Muscle layer of colon (tissue), 2 donors: ENCODE results near the gene ME3.

Experiments used
- H3K27ac ChIP-seq: one replicate; pipeline ENCODE4 v1.7.0; 2013; ENCODE audit warnings: low read depth, mild to moderate bottlenecking, low read length, moderate library complexity
- H3K27me3 ChIP-seq, 2 donors: one replicate each; pipeline ENCODE4 v1.7.0; 2013; ENCODE audit warnings: low read length in 2 of 2, mild to moderate bottlenecking in 2 of 2; ENCODE audit not compliant: insufficient read depth in 2 of 2, control insufficient read depth in 1 of 2
- H3K36me3 ChIP-seq: one replicate; pipeline ENCODE4 v1.7.0; 2013; ENCODE audit warnings: mild to moderate bottlenecking, low read length; ENCODE audit not compliant: insufficient read depth
- H3K4me1 ChIP-seq: one replicate; pipeline ENCODE4 v1.7.0; 2013; ENCODE audit warnings: mild to moderate bottlenecking, low read length; ENCODE audit not compliant: insufficient read depth
- H3K4me3 ChIP-seq, 2 donors: one replicate each; pipeline ENCODE4 v1.7.0; 2013; ENCODE audit warnings: low read length in 2 of 2, low read depth in 1 of 2, mild to moderate bottlenecking in 1 of 2, moderate library complexity in 1 of 2
- H3K9ac ChIP-seq: one replicate; pipeline ENCODE4 v1.7.0; 2013; ENCODE audit warnings: low read length
- H3K9me3 ChIP-seq: one replicate; pipeline ENCODE4 v1.7.0; 2013; ENCODE audit warnings: mild to moderate bottlenecking, low read length
- donor health status: abdominal sarcoma.
- donor health status: Adenocarcinoma of cecum.

ME3 gene

GRCh38 chr11:86460461-86461385 is 211.7 kb downstream of the ME3 start:
- Histone ChIP-seq H3K9me3 (no peaks in the 10 kb centered on the region), H3K4me1 (peaks cover 37% of the 10 kb centered on the region), H3K9ac (no peak overlapping the region), H3K27ac (no peak overlapping the region), H3K4me3 (no peak overlapping the region), H3K27me3 (no peaks in the 10 kb centered on the region), H3K36me3 (no peaks in the 10 kb centered on the region)

- no peaks in the 10 kb centered on the region for H3K36me3 ChIP-seq
- H3K9me3 ChIP-seq: no peaks in the 10 kb centered on the region
- peaks cover 37% of the 10 kb centered on the region for H3K4me1 ChIP-seq
- no peak overlapping the region for H3K9ac ChIP-seq
- H3K27ac ChIP-seq: no peak overlapping the region
- H3K4me3 ChIP-seq: no peak overlapping the region
- no peaks in the 10 kb centered on the region for H3K27me3 ChIP-seq
Measured at GRCh38 chr11:86459682-86460460, 212.5 kb downstream of the ME3 start.

GRCh38 chr11:86459002-86459385 is 213.4 kb downstream of the ME3 start:
- H3K36me3 ChIP-seq: no peaks in the 10 kb centered on the region
- H3K27me3 ChIP-seq: no peaks in the 10 kb centered on the region
- no peak overlapping the region for H3K4me3 ChIP-seq
- H3K27ac ChIP-seq: no peak overlapping the region
- no peaks in the 10 kb centered on the region for H3K9me3 ChIP-seq
- no peak overlapping the region for H3K9ac ChIP-seq
- H3K4me1 ChIP-seq: peaks cover 37% of the 10 kb centered on the region

DNA sequence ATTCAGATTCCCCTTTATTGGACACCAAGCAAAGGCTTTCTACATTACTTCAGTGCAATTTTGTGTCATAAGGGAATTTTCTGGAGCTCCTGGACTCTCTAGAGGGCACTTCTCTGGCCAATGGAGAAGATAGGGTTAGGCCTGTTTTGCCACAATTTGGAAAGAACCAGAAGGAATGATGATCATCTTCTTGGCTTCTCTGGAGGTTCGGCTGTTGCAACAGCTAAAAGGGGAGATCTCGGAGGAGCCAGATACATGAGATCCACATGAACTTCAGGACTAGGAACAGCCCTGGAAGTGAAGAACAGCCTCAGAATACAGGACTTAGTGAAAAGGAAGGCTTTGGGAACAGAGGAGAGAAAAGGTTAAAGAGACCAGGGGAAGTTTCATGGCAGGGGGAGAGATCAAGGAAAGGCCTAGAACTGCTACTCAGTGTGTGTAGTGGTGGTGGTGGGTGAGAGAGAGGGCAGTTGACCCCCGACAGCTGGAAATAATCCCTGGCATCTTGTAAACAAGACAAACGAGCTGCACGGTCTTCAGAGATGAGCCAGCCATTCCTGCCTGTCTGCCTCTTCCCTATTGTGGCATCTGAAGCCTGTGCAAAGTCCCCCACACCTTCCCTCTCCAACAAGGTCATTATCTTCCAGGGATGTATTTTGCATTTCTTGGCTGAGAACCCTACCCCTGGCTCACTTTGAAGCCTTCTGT is 214.0 kb downstream of the ME3 start:
- no peak overlapping the region for H3K27ac ChIP-seq
- H3K9me3 ChIP-seq: no peaks in the 10 kb centered on the region
- peaks cover 37% of the 10 kb centered on the region for H3K4me1 ChIP-seq
- H3K36me3 ChIP-seq: no peaks in the 10 kb centered on the region
- no peak overlapping the region for H3K4me3 ChIP-seq
- H3K9ac ChIP-seq: no peak overlapping the region
- no peaks in the 10 kb centered on the region for H3K27me3 ChIP-seq

DNA sequence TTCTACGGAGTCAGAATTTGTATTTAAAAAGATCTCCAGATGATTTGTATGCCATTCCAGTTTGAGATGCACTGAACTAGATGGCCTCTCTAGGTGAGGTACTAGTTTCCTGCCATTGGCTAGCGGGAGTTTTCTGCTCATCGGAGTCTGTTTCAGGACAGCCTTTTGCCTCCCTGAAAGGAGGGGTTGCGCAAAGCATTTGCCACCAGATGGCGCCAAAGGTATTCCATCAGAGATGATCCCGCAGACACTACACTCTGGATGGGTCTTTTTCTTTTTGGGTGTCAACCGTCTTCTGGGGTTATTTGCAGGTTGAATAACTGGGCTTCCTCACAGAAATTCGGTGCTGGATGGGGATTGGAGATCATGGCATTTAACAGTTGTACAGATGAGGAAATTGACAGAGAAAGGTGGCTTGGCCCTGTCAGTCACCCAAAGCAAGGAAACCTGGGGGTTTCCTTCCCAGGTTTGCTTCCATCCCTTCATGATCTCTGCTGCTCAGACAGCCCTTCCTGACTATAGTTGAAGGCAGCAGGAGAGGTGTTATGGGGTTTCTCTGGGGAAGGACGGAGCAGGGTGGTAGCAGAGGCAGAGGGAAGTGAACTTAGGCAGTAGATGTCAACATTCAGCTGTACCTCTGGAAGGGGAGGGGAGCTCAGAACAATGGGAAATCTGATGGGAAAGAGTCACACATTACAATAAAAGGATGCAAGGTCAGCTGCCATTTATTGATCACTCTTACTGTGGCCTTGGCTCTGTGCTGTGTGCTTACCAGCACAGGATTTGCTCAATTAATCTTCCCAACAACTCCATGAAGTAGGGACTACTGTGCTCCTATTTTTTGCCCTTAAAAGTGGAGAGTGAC is 216.1 kb downstream of the ME3 start:
- no peaks in the 10 kb centered on the region for H3K36me3 ChIP-seq
- H3K27ac ChIP-seq: no peak overlapping the region
- H3K27me3 ChIP-seq: no peaks in the 10 kb centered on the region
- no peaks in the 10 kb centered on the region for H3K9me3 ChIP-seq
- H3K9ac ChIP-seq: no peak overlapping the region
- no peak overlapping the region for H3K4me3 ChIP-seq
- peaks cover 37% of the 10 kb centered on the region for H3K4me1 ChIP-seq

- Histone ChIP-seq H3K4me1 (peaks cover 12% of the 10 kb centered on the region), H3K4me3 (no peak overlapping the region), H3K36me3 (no peaks in the 10 kb centered on the region), H3K9me3 (no peaks in the 10 kb centered on the region), H3K27ac (no peak overlapping the region), H3K9ac (no peak overlapping the region), H3K27me3 (no peaks in the 10 kb centered on the region)
Measured at GRCh38 chr11:86453290-86454030, 219.0 kb downstream of the ME3 start.

DNA sequence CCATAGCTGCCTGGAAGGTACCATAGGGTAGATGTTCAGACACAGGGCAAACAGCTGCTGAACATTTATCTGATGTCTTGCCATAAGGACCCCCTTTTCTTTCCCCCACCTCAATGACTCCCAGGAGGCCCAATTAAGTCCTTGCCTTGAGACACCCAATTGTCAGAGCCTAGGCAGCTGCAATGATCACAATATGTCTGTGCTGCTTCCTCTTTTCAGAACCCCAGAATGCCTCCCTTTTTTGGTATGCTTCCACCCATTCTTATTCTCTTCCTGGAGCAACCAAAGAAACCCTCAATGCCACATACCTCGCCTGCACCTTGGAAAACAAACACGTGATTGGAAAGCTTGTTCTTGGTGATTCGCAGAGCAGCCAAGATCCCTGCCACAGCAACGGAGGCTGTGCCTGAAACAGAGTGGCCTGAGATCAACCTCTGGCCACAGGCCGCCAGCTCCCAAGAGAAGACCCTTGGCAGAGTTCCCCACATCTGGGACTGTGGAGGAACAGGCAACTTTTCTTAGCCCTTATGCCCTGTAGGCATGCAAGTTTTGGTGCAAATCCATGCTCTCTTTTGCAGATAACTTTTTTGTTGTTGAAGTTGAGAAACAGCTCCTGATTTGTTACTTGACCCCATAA is 222.3 kb downstream of the ME3 start:
- no peak overlapping the region for H3K9ac ChIP-seq
- no peaks in the 10 kb centered on the region for H3K4me1 ChIP-seq
- no peak overlapping the region for H3K4me3 ChIP-seq
- no peak overlapping the region for H3K27ac ChIP-seq
- peaks cover 12% of the 10 kb centered on the region for H3K36me3 ChIP-seq
- H3K27me3 ChIP-seq: no peaks in the 10 kb centered on the region
- H3K9me3 ChIP-seq: no peaks in the 10 kb centered on the region

GRCh38 chr11:86447763-86448480 is 224.5 kb downstream of the ME3 start:
- Histone ChIP-seq H3K36me3 (peaks cover 20% of the 10 kb centered on the region), H3K4me1 (no peaks in the 10 kb centered on the region), H3K27ac (no peak overlapping the region), H3K9me3 (no peaks in the 10 kb centered on the region), H3K9ac (no peak overlapping the region), H3K4me3 (no peak overlapping the region), H3K27me3 (no peaks in the 10 kb centered on the region)

DNA sequence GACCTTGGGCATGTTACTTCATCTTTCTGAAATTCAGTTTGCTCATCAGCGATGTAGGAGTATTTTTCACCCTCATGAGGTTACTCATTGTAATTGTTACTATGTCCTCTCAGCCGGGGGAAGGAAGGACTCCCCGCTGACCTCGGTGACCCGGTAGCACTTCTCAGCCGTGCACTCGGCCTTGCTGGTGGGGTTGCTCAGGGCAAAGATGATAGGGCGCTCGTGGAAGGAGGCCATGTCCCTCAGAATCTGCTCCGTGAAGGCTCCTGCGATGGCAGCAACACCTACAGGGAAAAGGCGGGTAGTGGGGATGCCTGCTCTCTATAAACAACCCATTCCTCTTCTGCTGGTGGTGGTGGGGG is 225.5 kb downstream of the ME3 start:
- H3K9me3 ChIP-seq: no peaks in the 10 kb centered on the region

More for the DNA sequence above, 225.5 kb downstream of the ME3 start:
- no peaks in the 10 kb centered on the region for H3K4me1 ChIP-seq
- no peak overlapping the region for H3K4me3 ChIP-seq
- H3K27me3 ChIP-seq: no peaks in the 10 kb centered on the region
- H3K36me3 ChIP-seq: peaks cover 28% of the 10 kb centered on the region
- H3K27ac ChIP-seq: no peak overlapping the region
- H3K9ac ChIP-seq: no peak overlapping the region
